Kidney epithelial cell (primary cell): ENCODE data around the gene SLC22A7. TPM values are rescaled to one million over a fixed set of nuclear protein-coding genes. Genes with fewer than 3 reads are reported as not detected.

ENCODE experiments used
- DNase-seq: peaks from one replicate; pipeline ENCODE4 v3.0.0-alpha.2; 2010; ENCODE audit warnings: low read depth
- H3K27me3 ChIP-seq: 2 replicates; pipeline ENCODE4 v1.6.0; 2011; ENCODE audit warnings: low read length; ENCODE audit not compliant: control insufficient read depth, insufficient read depth
- H3K36me3 ChIP-seq: 2 replicates; pipeline ENCODE4 v1.5.1; 2011; ENCODE audit warnings: low read length; ENCODE audit not compliant: control insufficient read depth, insufficient read depth
- H3K4me3 ChIP-seq: 2 replicates; pipeline ENCODE4 v1.5.1; 2011; ENCODE audit warnings: low read depth, mild to moderate bottlenecking, control low read depth, low read length
- CTCF ChIP-seq: IDR thresholded peaks from 2 replicates; pipeline ENCODE4 v1.5.1; 2011; ENCODE audit warnings: mild to moderate bottlenecking, moderate library complexity, low read length, control low read depth, inconsistent platforms; ENCODE audit not compliant: insufficient read depth, poor library complexity, severe bottlenecking
- total RNA-seq: library from RNA; depleted of rRNA; stranded (reverse); fragments of >200 nt; gene quantifications from 2 replicates; pipeline ENCODE4 v1.2.3, GENCODE V29; 2015

Gene SLC22A7
- total RNA-seq, 1 donor from 2014 or later, result not detected

GRCh38 chr6:43277643-43278523 is 20.2 kb upstream of the SLC22A7 start:
- peaks cover 36% of the 10 kb centered on the region for H3K27me3 ChIP-seq

GRCh38 chr6:43278524-43279078 is 19.5 kb upstream of the SLC22A7 start:
- TF ChIP-seq CTCF, result no peak
- H3K4me3 ChIP-seq, result no peak overlapping the region
- H3K27me3 ChIP-seq, result peaks cover 39% of the 10 kb centered on the region
- no peaks in the 10 kb centered on the region for H3K36me3 ChIP-seq
- peak; percentile 29 for DNase-seq

More at GRCh38 chr6:43277643-43278523, 20.2 kb upstream of the SLC22A7 start:
- H3K36me3 ChIP-seq, result no peaks in the 10 kb centered on the region
- no peak for DNase-seq
- no peak overlapping the region for H3K4me3 ChIP-seq
- no peak for TF ChIP-seq CTCF

- Histone ChIP-seq H3K4me3 (no peak overlapping the region), H3K27me3 (peaks cover 40% of the 10 kb centered on the region), H3K36me3 (no peaks in the 10 kb centered on the region)
- TF ChIP-seq CTCF, result no peak
- DNase-seq, result no peak
These were observed 17.8 kb upstream of the SLC22A7 start for GRCh38 chr6:43280234-43280633.

- Histone ChIP-seq H3K4me3 (no peak overlapping the region), H3K36me3 (no peaks in the 10 kb centered on the region), H3K27me3 (peaks cover 44% of the 10 kb centered on the region)
- no peak for TF ChIP-seq CTCF
- DNase-seq, result no peak
These were observed 16.0 kb upstream of the SLC22A7 start for GRCh38 chr6:43282060-43282459.

GRCh38 chr6:43282636-43283513 is 15.2 kb upstream of the SLC22A7 start:
- Histone ChIP-seq H3K4me3 (no peak overlapping the region), H3K36me3 (no peaks in the 10 kb centered on the region), H3K27me3 (peaks cover 44% of the 10 kb centered on the region)
- no peak for TF ChIP-seq CTCF
- no peak for DNase-seq
